Measurements from ENCODE around the gene CPNE4.

The CPNE4 gene

DNA sequence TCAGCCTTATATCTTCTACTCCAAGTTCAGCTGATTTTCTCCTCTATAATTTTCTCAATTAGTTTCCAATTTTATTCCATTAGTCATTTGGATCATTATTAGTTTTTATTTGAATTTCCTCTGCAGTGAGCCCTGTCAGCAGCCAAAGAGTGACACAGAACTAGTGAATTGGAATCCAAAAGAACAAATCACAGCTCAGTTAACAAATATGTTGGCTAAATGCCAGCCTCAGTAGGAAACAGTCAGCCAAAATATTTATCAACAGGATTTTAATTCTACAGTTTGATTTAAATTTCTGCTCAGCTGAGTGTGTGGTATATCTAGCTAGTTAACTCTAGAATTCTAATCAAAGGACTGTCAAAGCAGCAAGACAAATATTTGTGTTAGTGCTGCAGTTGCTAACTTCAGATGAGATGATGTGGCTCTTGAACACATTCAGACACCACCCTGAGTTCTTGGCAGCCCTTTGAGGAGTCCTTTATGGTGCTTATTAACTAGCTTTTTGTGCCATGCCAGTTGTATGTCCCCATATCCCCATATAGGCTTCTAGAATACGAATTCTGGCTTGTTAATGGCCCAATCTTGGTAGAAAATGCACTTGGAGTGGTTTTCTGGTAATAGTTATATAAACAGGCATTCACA, 194.5 kb downstream of the CPNE4 start:
- DNase-seq (ENCODE audit: low spot score): no peak
- in situ Hi-C loops (cut with MboI; ENCODE audit: low sequenced_read_pairs, unreplicated experiment): no loop called here
- TF ChIP-seq CTCF (IDR thresholded peaks at IDR 0.05; ENCODE audit: borderline replicate concordance, control extremely low read depth, extremely low read depth, insufficient read depth, missing control alignments): no peak

GRCh38 chr3:131835906-131836305, 198.9 kb downstream of the CPNE4 start:
- no peak for TF ChIP-seq CTCF (IDR thresholded peaks at IDR 0.05; ENCODE audit: borderline replicate concordance, control extremely low read depth, extremely low read depth, insufficient read depth, missing control alignments)
- in situ Hi-C loops (cut with MboI; ENCODE audit: low sequenced_read_pairs, unreplicated experiment): no loop called here
- DNase-seq (ENCODE audit: low spot score): no peak

- in situ Hi-C loops (cut with MboI; ENCODE audit: low sequenced_read_pairs, unreplicated experiment): no loop called here
- DNase-seq (ENCODE audit: low spot score): no peak
- no peak for TF ChIP-seq CTCF (IDR thresholded peaks at IDR 0.05; ENCODE audit: borderline replicate concordance, control extremely low read depth, extremely low read depth, insufficient read depth, missing control alignments)
Observed at GRCh38 chr3:131831608-131832007, 203.2 kb downstream of the CPNE4 start.

- in situ Hi-C loops (cut with MboI; ENCODE audit: low sequenced_read_pairs, unreplicated experiment): no loop called here
- DNase-seq (ENCODE audit: low spot score): no peak
- TF ChIP-seq CTCF (IDR thresholded peaks at IDR 0.05; ENCODE audit: borderline replicate concordance, control extremely low read depth, extremely low read depth, insufficient read depth, missing control alignments): no peak
Observed at GRCh38 chr3:131821191-131821762, 213.5 kb downstream of the CPNE4 start.

- in situ Hi-C loops (cut with MboI; ENCODE audit: low sequenced_read_pairs, unreplicated experiment): no loop called here
- TF ChIP-seq CTCF (IDR thresholded peaks at IDR 0.05; ENCODE audit: borderline replicate concordance, control extremely low read depth, extremely low read depth, insufficient read depth, missing control alignments): no peak
Observed at GRCh38 chr3:131819381-131820055, 215.3 kb downstream of the CPNE4 start.

DNA sequence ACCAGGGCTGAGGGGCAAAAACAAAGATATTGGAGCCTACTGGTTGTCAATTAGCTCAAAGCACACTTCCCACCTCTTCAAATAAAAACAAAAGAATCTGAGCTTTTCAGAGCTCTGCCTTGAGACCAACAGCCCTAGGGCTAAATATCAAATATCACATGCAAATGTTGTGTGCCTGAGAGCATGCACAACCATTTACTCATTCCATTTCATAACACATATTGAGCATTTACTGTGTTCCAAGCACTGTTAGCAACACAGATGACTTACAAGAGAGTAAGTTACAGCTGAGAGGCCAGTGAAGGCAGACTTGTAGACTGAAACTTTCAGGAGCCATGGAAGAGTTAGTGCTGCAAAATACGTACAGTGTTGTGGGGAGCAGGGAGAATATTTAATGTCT, 222.4 kb downstream of the CPNE4 start:
- DNase-seq (ENCODE audit: low spot score): no peak
- in situ Hi-C loops (cut with MboI; ENCODE audit: low sequenced_read_pairs, unreplicated experiment): no loop called here
- no peak for TF ChIP-seq CTCF (IDR thresholded peaks at IDR 0.05; ENCODE audit: borderline replicate concordance, control extremely low read depth, extremely low read depth, insufficient read depth, missing control alignments)

More at GRCh38 chr3:131819381-131820055, 215.3 kb downstream of the CPNE4 start:
- DNase-seq (ENCODE audit: low spot score): no peak

Measured in GM13976 (cell line).